HG03460 (cell line): ENCODE measurements around the gene ARL11.
"Not testable (repeated sequence)": the region's sequence is repeated elsewhere in the genome, so short reads cannot be mapped to it uniquely, and the experiment has no call there.

Source experiments
- ATAC-seq: cut with Tn5 transposase; IDR thresholded peaks from one replicate; pipeline ENCODE4 v1.9.1; 2021; ENCODE audit not compliant: unreplicated experiment

ARL11 gene

GRCh38 chr13:49627831-49628652, at the start of gene ARL11:
Gene ARL11 (plus strand): TSS chr13:49628507. CDS start chr13:49630448, 1,941 bp downstream.
- peak; percentile 93 for ATAC-seq

GRCh38 chr13:49579501-49579900, 48.8 kb upstream of the ARL11 start:
- no peak for ATAC-seq

GRCh38 chr13:49580980-49581680, 47.2 kb upstream of the ARL11 start:
- ATAC-seq = no peak

- peak; percentile 13 for ATAC-seq
These were observed 43.5 kb upstream of the ARL11 start for GRCh38 chr13:49584771-49585182.

- peak; percentile 91 for ATAC-seq
These were observed 42.8 kb upstream of the ARL11 start, which contains the start of gene RCBTB1 for GRCh38 chr13:49585220-49586157. Gene RCBTB1 (minus strand): TSS chr13:49585558. CDS start chr13:49567279, 18,279 bp downstream.

DNA sequence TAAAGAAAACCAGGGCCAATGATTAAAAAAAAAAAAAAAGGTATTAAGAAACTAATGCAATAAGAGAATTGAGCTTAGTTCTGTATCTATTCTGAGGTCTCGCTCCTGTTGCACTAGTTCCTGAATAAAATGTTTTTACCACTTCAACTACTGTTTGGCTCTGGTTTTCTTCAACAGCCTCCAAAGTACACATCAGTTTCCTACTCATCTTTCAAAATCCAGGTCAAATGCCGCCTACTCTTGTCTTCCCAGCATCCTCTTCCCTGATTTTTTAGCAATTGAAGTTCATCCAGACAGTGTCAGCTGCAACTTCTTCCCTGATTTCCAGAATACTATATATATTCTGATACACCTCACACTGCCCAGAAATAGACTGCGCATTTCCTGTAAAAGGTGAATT, 41.6 kb upstream of the ARL11 start:
- ATAC-seq = no peak

- no peak for ATAC-seq
These were observed 40.9 kb upstream of the ARL11 start for GRCh38 chr13:49587311-49587847.

GRCh38 chr13:49590714-49591113, 37.6 kb upstream of the ARL11 start:
- not testable (repeated sequence) for ATAC-seq

GRCh38 chr13:49593876-49594275, 34.4 kb upstream of the ARL11 start:
- not testable (repeated sequence) for ATAC-seq

GRCh38 chr13:49594576-49594975, 33.7 kb upstream of the ARL11 start:
- ATAC-seq = no peak

DNA sequence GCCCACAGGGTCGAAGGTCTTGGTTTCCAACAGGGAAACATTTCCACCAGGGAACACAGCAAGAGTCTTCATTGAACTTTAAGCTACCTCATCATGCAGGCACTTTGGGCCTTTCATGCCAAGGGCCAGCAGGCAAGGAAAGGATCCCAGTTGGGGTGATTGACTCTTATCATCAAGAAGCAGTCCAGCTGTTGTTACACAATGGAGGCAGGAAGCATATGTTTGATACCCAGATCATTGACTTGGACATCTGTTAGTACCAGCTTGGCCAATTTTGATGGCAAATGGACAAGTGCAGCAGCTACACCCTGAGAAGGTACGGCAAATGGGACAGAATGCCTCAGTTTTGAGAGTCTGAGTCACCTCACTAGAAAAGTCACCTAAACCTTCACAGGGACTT, 32.1 kb upstream of the ARL11 start:
- no peak for ATAC-seq

DNA sequence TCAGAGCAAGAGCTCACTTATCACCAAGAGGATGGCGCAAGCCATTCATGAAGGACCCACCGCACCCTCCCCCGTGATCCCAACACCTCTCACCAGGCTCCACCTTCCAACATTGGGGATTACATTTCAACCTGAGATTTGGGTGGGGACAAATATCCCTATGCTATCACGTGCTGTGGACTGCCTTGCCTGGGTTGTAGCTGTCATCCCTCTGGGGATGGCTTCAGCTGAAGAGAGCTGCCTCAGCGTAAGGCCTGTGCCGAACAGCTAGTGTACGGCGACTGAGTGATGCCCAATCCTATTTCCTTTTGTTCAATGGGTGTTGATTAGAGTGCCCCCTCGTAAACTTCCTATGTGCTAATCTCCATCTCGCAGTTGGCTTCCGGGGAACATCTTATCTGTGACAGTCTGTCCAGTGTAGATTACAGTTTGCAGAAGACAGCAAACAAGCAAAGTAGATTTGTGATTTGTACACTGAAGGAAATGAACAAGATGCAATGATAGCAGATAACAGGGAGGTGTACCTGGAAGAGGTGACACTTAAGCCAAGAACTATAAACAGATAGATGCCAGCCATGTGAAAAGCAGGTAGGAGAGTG, 31.2 kb upstream of the ARL11 start:
- no peak for ATAC-seq

DNA sequence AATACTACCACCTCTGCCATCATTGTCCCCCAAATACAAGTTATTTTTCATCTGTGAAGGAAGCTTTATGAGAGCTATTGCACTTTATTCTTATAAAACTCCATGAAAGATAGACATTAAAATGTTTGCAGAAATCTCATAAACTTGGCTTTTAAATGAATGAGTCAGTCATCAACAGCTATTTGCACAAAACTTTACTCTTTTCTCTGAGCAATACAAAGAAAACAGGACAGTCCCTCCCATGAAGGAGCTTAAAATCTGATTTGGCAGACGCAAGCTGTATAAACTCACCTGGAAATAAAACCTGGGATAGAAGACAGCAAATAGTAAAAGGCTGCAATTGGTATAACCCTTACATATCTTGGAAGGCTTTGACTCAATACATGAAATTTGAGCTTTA, 26.3 kb upstream of the ARL11 start:
- no peak for ATAC-seq

GRCh38 chr13:49602615-49603014, 25.7 kb upstream of the ARL11 start:
- not testable (repeated sequence) for ATAC-seq

GRCh38 chr13:49604570-49604969, 23.7 kb upstream of the ARL11 start:
- no peak for ATAC-seq

DNA sequence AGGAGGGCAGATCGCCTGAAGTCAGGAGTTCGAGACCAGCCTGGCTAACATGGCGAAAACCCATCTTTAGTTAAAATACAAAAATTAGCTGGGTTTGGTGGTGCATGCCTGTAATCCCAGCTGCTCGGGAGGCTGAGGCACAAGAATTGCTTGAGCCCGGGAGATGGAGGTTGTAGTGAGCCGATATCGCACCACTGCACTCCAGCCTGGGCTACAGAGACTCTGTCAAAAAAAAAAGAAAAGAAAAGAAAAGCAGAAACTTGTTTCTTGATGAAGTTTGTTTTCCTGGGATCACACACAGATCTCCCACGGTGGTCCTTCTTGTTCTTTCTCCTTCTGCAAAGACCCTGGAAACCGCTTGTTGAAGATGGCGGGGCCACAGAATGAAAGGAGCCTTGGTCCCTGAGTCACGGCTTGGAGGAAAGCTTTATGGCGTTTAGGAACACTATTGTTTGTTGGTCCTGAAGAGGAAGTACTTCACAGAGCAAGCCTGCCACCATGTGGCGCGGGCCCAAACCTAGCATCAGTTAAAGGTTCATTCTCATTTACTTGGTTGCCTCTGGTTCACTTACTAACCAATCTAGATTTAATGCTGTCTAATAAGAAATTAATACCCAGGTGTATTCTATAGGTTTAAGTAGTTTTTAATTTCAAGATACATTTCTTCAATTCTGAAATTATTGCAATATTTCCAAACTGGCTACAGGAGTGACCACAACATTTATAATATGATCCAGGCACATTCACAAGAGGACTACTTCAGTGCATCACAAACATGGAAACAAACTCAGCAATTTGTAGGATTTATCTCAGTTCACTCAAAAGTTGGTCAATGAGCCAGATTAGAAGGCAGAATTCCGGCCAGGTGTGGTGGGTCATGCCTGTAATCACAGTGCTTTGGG, 21.3 kb upstream of the ARL11 start:
- ATAC-seq = peak; percentile 94

DNA sequence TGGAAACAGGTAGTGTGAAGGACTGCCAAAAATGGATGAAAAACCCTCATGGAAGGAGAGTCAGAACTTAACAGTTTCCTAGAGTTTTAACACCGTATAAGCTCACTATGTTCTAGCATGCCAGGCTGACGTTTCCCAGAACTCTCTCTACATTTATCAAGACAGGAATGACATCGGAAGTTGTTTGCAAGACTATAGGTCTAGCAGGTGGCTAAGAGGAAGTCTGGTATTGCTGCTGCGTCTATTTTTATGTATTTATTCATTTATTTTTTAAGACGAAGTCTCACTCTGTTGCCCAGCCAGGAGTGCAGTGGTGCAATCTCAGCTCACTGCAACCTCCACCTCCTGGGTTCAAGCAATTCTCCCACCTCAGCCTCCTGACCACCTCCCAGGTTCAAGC, 20.5 kb upstream of the ARL11 start:
- no peak for ATAC-seq

- no peak for ATAC-seq
These were observed 19.5 kb upstream of the ARL11 start for GRCh38 chr13:49608651-49609331.

GRCh38 chr13:49610176-49610575, 18.1 kb upstream of the ARL11 start:
- ATAC-seq = no peak
